ENCODE data around the gene ADRA1B.

The ADRA1B gene

DNA sequence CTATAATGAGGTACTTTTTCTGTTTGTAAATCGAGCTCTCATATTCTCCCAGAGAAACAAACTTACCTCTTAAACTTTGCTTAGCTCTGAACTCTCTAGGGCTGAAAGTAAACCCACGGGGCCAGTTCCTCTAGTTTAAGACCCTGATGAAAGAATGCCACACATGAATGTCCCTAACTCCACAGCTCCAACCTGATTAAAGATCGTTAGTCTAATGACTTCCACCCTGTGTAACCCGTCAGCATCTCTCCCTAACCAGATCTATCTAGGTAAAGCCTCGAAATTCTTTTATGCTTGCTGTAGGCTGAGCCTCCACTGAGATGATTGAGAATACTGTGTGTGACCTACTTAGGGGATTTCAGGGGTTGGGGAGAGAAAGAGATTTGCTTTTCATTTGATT, 27.0 kb downstream of the ADRA1B start:
- CTCF ChIA-PET = no interaction called here
- DNase-seq (ENCODE audit: extremely low spot score) = no peak
- TF ChIP-seq BHLHE40 (IDR thresholded peaks at IDR 0.05; ENCODE audit: borderline replicate concordance) (no peak), NFRKB (IDR thresholded peaks at IDR 0.05) (no peak), CTBP1 (IDR thresholded peaks at IDR 0.05; ENCODE audit: borderline replicate concordance) (no peak), ZNF384 (IDR thresholded peaks at IDR 0.05) (no peak), ELF4 (IDR thresholded peaks at IDR 0.05) (no peak), ARNT (IDR thresholded peaks at IDR 0.05) (no peak), SUZ12 (IDR thresholded peaks at IDR 0.05) (no peak), HDGF (IDR thresholded peaks at IDR 0.05; ENCODE audit: borderline replicate concordance) (no peak), LEF1 (IDR thresholded peaks at IDR 0.05; ENCODE audit: borderline replicate concordance) (no peak), FOXM1 (IDR thresholded peaks at IDR 0.05; ENCODE audit: borderline replicate concordance) (no peak), SP1 (IDR thresholded peaks at IDR 0.05) (no peak), FOXK2 (IDR thresholded peaks at IDR 0.05) (no peak), FOXA1 (IDR thresholded peaks at IDR 0.05) (no peak)
- TF ChIP-seq, protein P1, sequence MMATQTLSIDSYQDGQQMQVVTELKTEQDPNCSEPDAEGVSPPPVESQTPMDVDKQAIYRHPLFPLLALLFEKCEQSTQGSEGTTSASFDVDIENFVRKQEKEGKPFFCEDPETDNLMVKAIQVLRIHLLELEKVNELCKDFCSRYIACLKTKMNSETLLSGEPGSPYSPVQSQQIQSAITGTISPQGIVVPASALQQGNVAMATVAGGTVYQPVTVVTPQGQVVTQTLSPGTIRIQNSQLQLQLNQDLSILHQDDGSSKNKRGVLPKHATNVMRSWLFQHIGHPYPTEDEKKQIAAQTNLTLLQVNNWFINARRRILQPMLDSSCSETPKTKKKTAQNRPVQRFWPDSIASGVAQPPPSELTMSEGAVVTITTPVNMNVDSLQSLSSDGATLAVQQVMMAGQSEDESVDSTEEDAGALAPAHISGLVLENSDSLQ (IDR thresholded peaks at IDR 0.05) = no peak
- POLR2A ChIA-PET = no interaction called here

DNA sequence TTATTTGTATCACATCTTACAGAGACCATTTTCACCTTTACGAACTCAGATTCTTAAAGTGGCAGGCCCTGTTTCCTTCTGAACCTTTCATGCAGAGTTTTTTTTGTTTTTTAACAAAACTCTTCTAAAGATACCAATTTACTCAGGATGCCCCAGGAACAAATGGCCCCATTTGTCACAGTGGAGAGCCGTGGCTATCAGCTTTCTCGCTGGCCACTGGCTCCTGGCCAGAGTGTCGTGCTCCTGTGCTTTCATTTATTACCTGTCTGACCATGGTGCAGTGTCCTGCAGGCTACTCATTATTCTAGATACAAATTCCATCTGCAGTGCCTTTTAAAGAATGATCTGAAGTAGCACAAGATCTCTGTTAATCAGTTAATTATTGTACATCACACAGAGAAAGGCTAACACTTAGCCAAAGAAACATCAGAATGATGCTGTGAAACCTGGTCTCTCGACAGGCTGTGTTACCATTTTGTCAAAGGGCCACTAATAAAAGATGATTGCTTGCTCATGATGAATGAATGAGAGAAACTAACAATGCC, 27.8 kb downstream of the ADRA1B start:
- ChIA-PET POLR2A (no interaction called here), CTCF (no interaction called here)
- TF ChIP-seq BHLHE40 (IDR thresholded peaks at IDR 0.05; ENCODE audit: borderline replicate concordance) (no peak), SUZ12 (IDR thresholded peaks at IDR 0.05) (no peak), TARDBP (IDR thresholded peaks at IDR 0.05) (no peak), FOXM1 (IDR thresholded peaks at IDR 0.05; ENCODE audit: borderline replicate concordance) (no peak), ELF4 (IDR thresholded peaks at IDR 0.05) (no peak), ARNT (IDR thresholded peaks at IDR 0.05) (no peak), NFRKB (IDR thresholded peaks at IDR 0.05) (no peak), FOXK2 (IDR thresholded peaks at IDR 0.05) (no peak), FOXA1 (IDR thresholded peaks at IDR 0.05) (no peak), L3MBTL2 (conservative IDR thresholded peaks at IDR 0.05) (no peak)
- TF ChIP-seq, protein P1 (IDR thresholded peaks at IDR 0.05) = no peak
- no peak for DNase-seq (ENCODE audit: extremely low spot score)

DNA sequence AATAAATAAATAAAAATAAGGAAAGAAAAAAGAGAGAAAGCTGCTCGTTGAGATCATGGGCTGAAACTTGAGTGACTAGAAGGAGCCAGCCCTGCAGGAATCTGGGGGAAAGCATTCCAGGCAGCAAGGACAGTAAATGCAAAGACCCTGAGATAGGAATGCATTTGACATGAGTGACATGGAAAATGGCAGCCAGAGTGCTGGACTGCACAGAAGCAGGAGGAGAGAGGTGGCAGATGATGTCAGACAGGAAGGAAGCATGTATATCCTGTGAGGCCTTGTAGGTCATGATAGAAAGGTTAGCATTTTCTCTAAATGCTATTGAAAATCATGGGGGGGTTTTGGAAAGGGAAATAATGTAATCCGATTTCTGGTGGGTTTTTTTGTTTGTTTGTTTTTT, 29.1 kb downstream of the ADRA1B start:
- no peak for DNase-seq (ENCODE audit: extremely low spot score)
- TF ChIP-seq FOXM1 (IDR thresholded peaks at IDR 0.05; ENCODE audit: borderline replicate concordance) (no peak), L3MBTL2 (conservative IDR thresholded peaks at IDR 0.05) (no peak), BHLHE40 (IDR thresholded peaks at IDR 0.05; ENCODE audit: borderline replicate concordance) (no peak), TARDBP (IDR thresholded peaks at IDR 0.05) (no peak), ARNT (IDR thresholded peaks at IDR 0.05) (no peak), HDGF (IDR thresholded peaks at IDR 0.05; ENCODE audit: borderline replicate concordance) (no peak), SP1 (IDR thresholded peaks at IDR 0.05) (no peak), CTBP1 (IDR thresholded peaks at IDR 0.05; ENCODE audit: borderline replicate concordance) (no peak), ZNF384 (IDR thresholded peaks at IDR 0.05) (no peak), ELF4 (IDR thresholded peaks at IDR 0.05) (no peak), SUZ12 (IDR thresholded peaks at IDR 0.05) (no peak), NFRKB (IDR thresholded peaks at IDR 0.05) (no peak), LEF1 (IDR thresholded peaks at IDR 0.05; ENCODE audit: borderline replicate concordance) (no peak)
- ChIA-PET CTCF (no interaction called here), POLR2A (no interaction called here)

DNA sequence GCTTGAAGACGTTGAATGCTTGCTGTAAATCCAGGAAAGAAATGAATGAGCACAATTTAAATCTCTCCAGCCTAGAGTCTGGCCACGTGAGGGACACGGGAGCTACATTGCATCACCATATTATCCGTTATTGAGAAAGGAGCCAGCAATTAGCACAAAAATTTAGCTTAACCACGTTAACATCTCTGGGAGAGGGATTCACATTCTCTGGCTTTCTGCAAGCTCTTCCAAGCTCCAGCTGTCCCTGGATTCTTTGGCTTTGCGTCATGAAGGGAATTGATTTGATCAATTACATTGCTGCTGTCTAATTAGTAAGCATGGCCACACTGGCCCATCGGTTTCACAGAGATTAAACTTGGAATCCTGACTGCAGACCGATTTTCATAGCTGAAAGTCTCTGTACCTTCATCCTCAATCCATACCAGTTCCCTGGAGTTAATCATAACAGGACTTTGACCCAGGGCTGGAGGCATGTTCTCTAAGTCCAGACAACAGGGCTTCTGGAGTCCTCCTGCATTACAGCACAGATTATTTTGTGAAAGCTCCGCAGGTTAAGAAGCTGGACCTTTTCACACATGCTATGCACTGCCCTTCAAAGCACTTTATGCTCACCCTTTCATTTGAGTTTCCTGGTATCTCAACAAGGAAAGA, 31.6 kb downstream of the ADRA1B start:
- ChIA-PET CTCF (interaction anchor here (1.2 kb wide), 1 partner anchor 503 kb away, joined by 3 read pairs; no protein-coding TSS in a partner anchor), POLR2A (interaction anchor here (1.0 kb wide), 1 partner anchor 9 kb away, joined by 3 read pairs; no protein-coding TSS in a partner anchor)
- TF ChIP-seq FOXK2 (IDR thresholded peaks at IDR 0.05) (no peak), SP1 (IDR thresholded peaks at IDR 0.05) (no peak), ARNT (IDR thresholded peaks at IDR 0.05) (no peak)
- no peak for DNase-seq (ENCODE audit: extremely low spot score)

DNA sequence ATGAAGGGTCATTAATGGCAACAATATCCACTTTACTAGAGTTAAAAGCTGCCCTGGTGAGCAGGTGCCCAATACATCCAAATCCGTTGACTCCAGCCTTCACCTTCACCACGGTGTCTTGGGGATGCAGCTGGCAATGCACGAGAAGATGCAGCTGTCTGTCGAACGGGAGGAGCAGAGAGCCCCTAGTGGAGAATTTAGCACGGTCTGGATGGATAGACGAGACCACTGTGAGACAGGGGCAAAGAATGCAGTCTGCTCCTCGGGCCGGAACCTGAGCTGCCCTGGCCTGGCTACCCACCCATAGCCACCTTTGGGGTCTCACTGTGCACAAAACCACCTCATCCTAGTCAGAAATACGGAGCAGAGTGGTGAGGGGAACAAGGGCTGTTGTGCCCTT, 35.1 kb downstream of the ADRA1B start:
- ChIA-PET POLR2A (no interaction called here), CTCF (interaction anchor here (0.6 kb wide), 2 partner anchors 12 to 454 kb away, joined by 3 read pairs; no protein-coding TSS in a partner anchor)
- no peak for TF ChIP-seq NFRKB (IDR thresholded peaks at IDR 0.05)
- TF ChIP-seq ELF4 (IDR thresholded peaks at IDR 0.05) = no peak
- no peak for TF ChIP-seq BHLHE40 (IDR thresholded peaks at IDR 0.05; ENCODE audit: borderline replicate concordance)
- no peak for TF ChIP-seq ZNF384 (IDR thresholded peaks at IDR 0.05)
- TF ChIP-seq HDGF (IDR thresholded peaks at IDR 0.05; ENCODE audit: borderline replicate concordance) = no peak
- TF ChIP-seq, protein P1 (IDR thresholded peaks at IDR 0.05) = no peak
- no peak for TF ChIP-seq CTBP1 (IDR thresholded peaks at IDR 0.05; ENCODE audit: borderline replicate concordance)
- no peak for TF ChIP-seq L3MBTL2 (conservative IDR thresholded peaks at IDR 0.05)
- no peak for TF ChIP-seq SUZ12 (IDR thresholded peaks at IDR 0.05)
- TF ChIP-seq LEF1 (IDR thresholded peaks at IDR 0.05; ENCODE audit: borderline replicate concordance) = no peak
- TF ChIP-seq TARDBP (IDR thresholded peaks at IDR 0.05) = no peak
- no peak for TF ChIP-seq ARNT (IDR thresholded peaks at IDR 0.05)
- no peak for TF ChIP-seq FOXM1 (IDR thresholded peaks at IDR 0.05; ENCODE audit: borderline replicate concordance)
- TF ChIP-seq SP1 (IDR thresholded peaks at IDR 0.05) = no peak
- no peak for TF ChIP-seq FOXK2 (IDR thresholded peaks at IDR 0.05)
- no peak for TF ChIP-seq FOXA1 (IDR thresholded peaks at IDR 0.05)
- peak; percentile 28 for DNase-seq (ENCODE audit: extremely low spot score)

DNA sequence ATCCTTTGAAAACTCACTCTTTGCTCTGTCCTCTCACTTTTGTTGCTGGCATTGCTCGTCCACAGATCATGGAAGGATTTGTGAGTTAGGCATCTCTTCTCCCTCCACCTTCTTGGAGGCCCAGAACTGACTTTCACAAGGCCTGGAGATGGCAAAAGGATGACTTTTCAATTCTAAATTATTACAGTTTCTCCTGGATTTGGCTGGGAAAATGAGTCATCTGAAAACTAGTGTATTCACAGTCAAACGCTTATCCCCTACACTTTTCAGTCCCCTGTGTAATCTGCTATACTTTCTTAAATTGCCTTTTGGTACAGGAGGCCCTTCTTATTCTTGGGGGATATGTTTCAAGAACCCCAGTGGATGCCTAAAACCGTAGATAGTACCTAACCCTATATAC, 35.6 kb downstream of the ADRA1B start:
- CTCF ChIA-PET = interaction anchor here (0.6 to 1.5 kb wide), 3 partner anchors 10 to 454 kb away, joined by 3 read pairs; no protein-coding TSS in a partner anchor
- TF ChIP-seq LEF1 (IDR thresholded peaks at IDR 0.05; ENCODE audit: borderline replicate concordance) = no peak
- no peak for TF ChIP-seq SP1 (IDR thresholded peaks at IDR 0.05)
- no peak for TF ChIP-seq SUZ12 (IDR thresholded peaks at IDR 0.05)
- TF ChIP-seq, protein P1 (IDR thresholded peaks at IDR 0.05) = no peak
- TF ChIP-seq FOXM1 (IDR thresholded peaks at IDR 0.05; ENCODE audit: borderline replicate concordance) = no peak
- no peak for TF ChIP-seq CTBP1 (IDR thresholded peaks at IDR 0.05; ENCODE audit: borderline replicate concordance)
- TF ChIP-seq HDGF (IDR thresholded peaks at IDR 0.05; ENCODE audit: borderline replicate concordance) = no peak
- DNase-seq (ENCODE audit: extremely low spot score) = no peak
- POLR2A ChIA-PET = no interaction called here

Data from HEK293T (cell line).